CD1c-positive myeloid dendritic cell (primary cell): Measurements from ENCODE around the gene NOLC1.

ENCODE experiments used
- DNase-seq: peaks from one replicate; pipeline ENCODE4 v3.0.0-alpha.2; 2016; ENCODE audit errors: extremely low spot score

Gene NOLC1

DNA sequence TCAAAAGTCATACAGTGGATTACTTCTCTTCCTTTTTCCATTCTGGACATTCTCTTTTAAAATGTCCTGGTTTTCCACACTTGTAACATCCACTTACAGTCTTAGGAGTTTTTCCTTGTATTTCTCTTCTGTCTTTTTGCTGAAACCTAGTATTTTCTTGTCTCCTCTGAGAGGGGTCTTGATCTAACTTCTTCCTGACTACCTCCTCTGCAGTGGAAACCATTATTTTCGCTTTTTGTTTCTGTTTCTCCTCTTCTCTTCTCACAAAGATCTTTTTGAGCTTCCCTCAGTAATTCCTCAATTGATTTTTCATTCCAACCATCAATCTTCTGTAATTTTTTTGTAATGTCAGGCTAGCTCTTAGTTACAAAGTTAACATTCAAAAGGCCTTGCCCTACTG lies 50.2 kb downstream of the NOLC1 start:
- DNase-seq: no peak

GRCh38 chr10:102208311-102209035 lies 56.3 kb downstream of the NOLC1 start:
- DNase-seq: no peak

- DNase-seq: no peak
These were observed 59.6 kb downstream of the NOLC1 start for GRCh38 chr10:102211615-102212299.
